Gastrocnemius medialis (tissue), 4 donors: ENCODE results near the gene FAM83G. TPM values are rescaled to one million over a fixed set of nuclear protein-coding genes. Genes with fewer than 3 reads are reported as not detected.

ENCODE experiments used
- ATAC-seq, 2 donors: fragments of 150-250 bp; one replicate each; pipeline ENCODE4 v1.9.1; 2016
- DNase-seq, 2 donors: peaks; one replicate each; pipeline ENCODE4 v3.0.0-alpha.2; 2019
- H3K27ac ChIP-seq, 4 donors: fragments of 200-600 bp; sonication (generic); 1 replicate in 1 of 4; 2 replicates in 3 of 4; pipeline ENCODE4 v1.5.1; 2016 to 2018; ENCODE audit warnings: mild to moderate bottlenecking in 2 of 4, moderate library complexity in 1 of 4
- H3K27me3 ChIP-seq, 3 donors: fragments of 200-600 bp; sonication (generic) in 2 of 3; 1 replicate in 1 of 3; 2 replicates in 2 of 3; pipeline versions ENCODE4 v1.5.1 to v1.6.0; 2016 to 2019; ENCODE audit warnings: mild to moderate bottlenecking in 1 of 3, moderate library complexity in 1 of 3
- H3K36me3 ChIP-seq, 2 donors: fragments of 200-600 bp; sonication (generic) in 1 of 2; one replicate each; pipeline ENCODE4 v1.5.1; 2017 to 2018
- H3K4me1 ChIP-seq, 2 donors: fragments of 200-600 bp; sonication (generic) in 1 of 2; one replicate each; pipeline ENCODE4 v1.5.1; 2016 to 2017; ENCODE audit warnings: mild to moderate bottlenecking in 2 of 2
- H3K4me3 ChIP-seq, 4 donors: fragments of 200-600 bp; sonication (generic) in 3 of 4; 1 replicate in 1 of 4; 2 replicates in 3 of 4; pipeline ENCODE4 v1.5.1; 2016 to 2019; ENCODE audit warnings: mild to moderate bottlenecking in 2 of 4
- H3K9me3 ChIP-seq, 3 donors: fragments of 200-600 bp; sonication (generic) in 2 of 3; 1 replicate in 1 of 3; 2 replicates in 2 of 3; pipeline ENCODE4 v1.5.1; 2016 to 2019
- CTCF ChIP-seq, 5 experiments: fragments of 450-650 bp in 3 of 5; fragments of 200-600 bp in 2 of 5; sonication (generic) in 2 of 5; IDR thresholded peaks in 4 of 5; conservative IDR thresholded peaks in 1 of 5; 1 replicate in 4 of 5; 2 replicates in 1 of 5; pipeline ENCODE4 v1.5.1; 2016 to 2019; ENCODE audit warnings: antibody characterized with exemption in 5 of 5, mild to moderate bottlenecking in 3 of 5, moderate library complexity in 3 of 5
- POLR2A ChIP-seq, 2 donors: fragments of 450-650 bp; IDR thresholded peaks; one replicate each; pipeline ENCODE4 v1.6.1; 2017; ENCODE audit warnings: antibody characterized with exemption in 2 of 2, mild to moderate bottlenecking in 2 of 2, moderate library complexity in 2 of 2
- in situ Hi-C, 4 donors: fragments of 200-750 bp; cut with MboI; loops; one replicate each; pipeline versions ENCODE4 v1.15.0 to v1.8.0; 2017; ENCODE audit warnings: low sequenced_read_pairs in 4 of 4
- intact Hi-C: fragments of 100-400 bp; cut with DNase I; formaldehyde crosslinking; loops from one replicate; pipeline ENCODE4 v1.15.1; 2023; ENCODE audit warnings: low total_unique reads
- total RNA-seq, 4 donors: library from RNA; depleted of rRNA; stranded (reverse); fragments of >200 nt; gene quantifications; one replicate each; pipeline versions ENCODE4 v1.1.0 to v1.2.3, GENCODE V29; 2016

FAM83G gene
- total RNA-seq, 4 donors from 2014 or later: 8.2 to 25.6 (median 16.9) TPM

DNA sequence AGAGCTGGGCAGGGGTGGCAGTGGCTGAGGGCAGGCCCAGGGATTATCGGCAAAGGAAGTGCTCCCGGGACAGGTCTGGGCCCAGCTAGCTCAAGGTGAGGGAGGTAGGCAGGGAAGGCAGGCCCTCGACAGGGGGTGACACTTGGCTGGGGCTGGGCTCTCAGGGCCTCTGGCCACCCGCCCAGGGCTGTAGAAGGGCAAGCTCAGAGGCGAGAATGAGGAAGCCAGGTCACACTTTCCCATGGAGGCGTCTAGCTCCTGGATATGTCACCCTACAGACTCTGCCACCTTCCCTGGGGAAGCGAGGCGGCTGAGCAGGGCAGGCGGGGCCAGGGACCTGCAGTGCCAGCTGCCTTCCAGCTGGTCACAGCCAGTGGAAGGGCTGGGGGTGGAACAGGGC lies 19.1 kb downstream of the FAM83G start:
- DNase-seq (no peak), ATAC-seq (no peak)
- Histone ChIP-seq H3K4me3 (no peak overlapping the region), H3K27me3 (no peaks in the 10 kb centered on the region), H3K9me3 (no peaks in the 10 kb centered on the region), H3K4me1 (no peaks in the 10 kb centered on the region), H3K27ac (no peak overlapping the region), H3K36me3 (no peaks in the 10 kb centered on the region)
- intact Hi-C loops: no loop called here
- in situ Hi-C loops: no loop called here
- TF ChIP-seq POLR2A (IDR thresholded peaks at IDR 0.05) (no peak), CTCF (IDR thresholded peaks at IDR 0.05 in 4 of 5, conservative IDR thresholded peaks at IDR 0.05 in 1 of 5) (no peak)

GRCh38 chr17:18984273-18985114 lies 20.1 kb downstream of the FAM83G start:
- no peak overlapping the region for H3K4me3 ChIP-seq
- in situ Hi-C loops: no loop called here
- H3K4me1 ChIP-seq: no peaks in the 10 kb centered on the region
- intact Hi-C loops: loop anchor here (5.0 kb wide), 1 partner anchor 33 kb away; no protein-coding TSS in a partner anchor
- no peaks in the 10 kb centered on the region for H3K9me3 ChIP-seq
- no peaks in the 10 kb centered on the region for H3K27me3 ChIP-seq
- no peaks in the 10 kb centered on the region for H3K36me3 ChIP-seq
- H3K27ac ChIP-seq: no peak overlapping the region
- TF ChIP-seq POLR2A (IDR thresholded peaks at IDR 0.05): no peak
- TF ChIP-seq CTCF (IDR thresholded peaks at IDR 0.05 in 4 of 5, conservative IDR thresholded peaks at IDR 0.05 in 1 of 5): no peak
- DNase-seq: no peak
- no peak for ATAC-seq

DNA sequence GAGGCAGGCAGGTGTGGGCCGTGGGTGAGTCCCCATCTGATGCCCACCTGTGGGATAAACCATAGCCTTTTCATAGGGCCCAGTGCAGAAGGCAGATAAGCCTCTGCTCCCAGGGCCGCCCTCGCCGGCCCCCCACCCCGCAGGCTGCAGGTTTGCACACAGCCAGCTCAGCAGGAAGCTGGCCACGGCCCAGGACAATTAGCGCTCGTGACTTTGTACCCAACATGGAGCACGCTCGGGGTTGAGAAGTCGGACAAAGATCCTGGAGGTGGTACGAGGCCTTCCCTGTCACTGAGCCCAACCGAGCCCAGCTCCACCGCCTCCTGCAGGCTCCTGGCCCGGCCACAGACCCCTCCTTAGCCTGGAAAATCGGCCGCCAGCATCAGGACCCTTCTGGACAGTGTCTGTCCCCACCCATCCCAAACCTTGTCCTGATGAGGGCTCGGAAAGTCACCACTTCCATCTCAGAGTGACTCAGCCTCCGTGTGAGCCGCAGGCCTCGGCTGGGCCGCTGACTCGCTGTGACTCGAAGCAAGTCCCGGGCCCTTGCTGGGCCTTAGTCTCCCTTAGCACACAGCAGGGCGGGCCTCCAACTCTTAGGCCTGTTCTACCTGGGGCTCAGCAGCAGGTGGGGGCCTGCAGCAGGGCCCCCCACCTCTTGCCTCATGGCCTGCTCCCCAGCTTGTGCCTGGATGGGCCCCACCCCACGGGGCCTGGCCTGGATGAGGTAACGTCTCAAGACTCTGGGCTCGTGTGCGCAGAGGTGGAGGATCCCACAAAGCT lies 22.7 kb downstream of the FAM83G start:
- no peaks in the 10 kb centered on the region for H3K9me3 ChIP-seq
- no peak overlapping the region for H3K27ac ChIP-seq
- H3K4me1 ChIP-seq: no peaks in the 10 kb centered on the region
- intact Hi-C loops (loop anchor here (5.0 kb wide), 1 partner anchor 35 kb away; no protein-coding TSS in a partner anchor), in situ Hi-C loops (no loop called here)
- ATAC-seq (no peak), DNase-seq (no peak)
- no peak for TF ChIP-seq POLR2A (IDR thresholded peaks at IDR 0.05)
- TF ChIP-seq CTCF (IDR thresholded peaks at IDR 0.05 in 4 of 5, conservative IDR thresholded peaks at IDR 0.05 in 1 of 5): no peak
- H3K36me3 ChIP-seq: no peaks in the 10 kb centered on the region
- no peak overlapping the region for H3K4me3 ChIP-seq
- H3K27me3 ChIP-seq: no peaks in the 10 kb centered on the region

DNA sequence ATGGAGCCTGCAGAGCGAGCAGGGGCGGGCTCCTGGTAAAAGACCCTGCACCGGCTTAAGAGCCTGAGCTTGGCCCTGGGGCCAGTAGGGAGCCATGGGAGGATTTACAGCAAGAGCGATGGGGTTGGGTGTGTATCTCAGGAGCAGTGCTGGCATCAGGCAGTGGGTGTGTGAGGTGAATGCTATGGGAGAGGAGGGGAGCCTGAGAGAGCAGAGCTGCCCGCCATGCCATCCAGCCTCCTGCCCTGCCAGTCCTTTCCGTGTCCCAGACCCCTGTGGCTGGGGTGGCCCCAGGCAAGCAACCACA lies 23.3 kb downstream of the FAM83G start:
- Histone ChIP-seq H3K27ac (no peak overlapping the region), H3K27me3 (no peaks in the 10 kb centered on the region), H3K4me3 (no peak overlapping the region), H3K9me3 (no peaks in the 10 kb centered on the region), H3K4me1 (no peaks in the 10 kb centered on the region), H3K36me3 (no peaks in the 10 kb centered on the region)
- no peak for ATAC-seq
- TF ChIP-seq CTCF (IDR thresholded peaks at IDR 0.05 in 4 of 5, conservative IDR thresholded peaks at IDR 0.05 in 1 of 5): no peak
- no peak for TF ChIP-seq POLR2A (IDR thresholded peaks at IDR 0.05)
- no peak for DNase-seq
- intact Hi-C loops: loop anchor here (5.0 kb wide), 1 partner anchor 36 kb away; no protein-coding TSS in a partner anchor
- in situ Hi-C loops: no loop called here
